Fibroblast of lung (primary cell): ENCODE data around the gene ERAP2. TPM values are rescaled to one million over a fixed set of nuclear protein-coding genes. Genes with fewer than 3 reads are reported as not detected.

ENCODE experiments used
- DNase-seq, 2 donors: peaks; one replicate each; pipeline versions ENCODE4 v3.0.0 to v3.0.0-alpha.2; 2010; ENCODE audit warnings: low read depth in 2 of 2
- H2AFZ ChIP-seq: 2 replicates; pipeline ENCODE4 v1.5.1; 2012; ENCODE audit warnings: low read length, control low read depth, inconsistent platforms
- H3K27ac ChIP-seq: 2 replicates; pipeline ENCODE4 v1.5.1; 2011; ENCODE audit warnings: low read length, control low read depth; ENCODE audit not compliant: insufficient read depth
- H3K27me3 ChIP-seq: 2 replicates; pipeline ENCODE4 v1.5.1; 2011; ENCODE audit warnings: mild to moderate bottlenecking, low read length; ENCODE audit not compliant: control insufficient read depth, insufficient read depth
- H3K36me3 ChIP-seq: 2 replicates; pipeline ENCODE4 v1.5.1; 2011; ENCODE audit warnings: low read length; ENCODE audit not compliant: control insufficient read depth, insufficient read depth
- H3K4me1 ChIP-seq: 2 replicates; pipeline ENCODE4 v1.5.1; 2011; ENCODE audit warnings: low read length; ENCODE audit not compliant: control insufficient read depth, insufficient read depth; ENCODE audit errors: extremely low read depth
- H3K4me2 ChIP-seq: 2 replicates; pipeline ENCODE4 v1.5.1; 2011; ENCODE audit warnings: low read length, control low read depth; ENCODE audit not compliant: insufficient read depth; ENCODE audit errors: extremely low read depth
- H3K4me3 ChIP-seq, 4 experiments: fragments of 200-600 bp in 1 of 4; sonication (generic) in 1 of 4; replicated peaks in 1 of 4; 2 replicates each; pipeline ENCODE4 v1.5.1; 2011 to 2016; ENCODE audit warnings: low read length in 4 of 4, low read depth in 3 of 4, mild to moderate bottlenecking in 3 of 4, control low read depth in 2 of 4, inconsistent platforms in 1 of 4, mixed read lengths in 1 of 4; ENCODE audit not compliant: insufficient read depth in 1 of 4; ENCODE audit errors: control extremely low read depth in 1 of 4
- H3K79me2 ChIP-seq: 2 replicates; pipeline ENCODE4 v1.5.1; 2012; ENCODE audit warnings: mild to moderate bottlenecking, low read length, inconsistent platforms; ENCODE audit not compliant: control insufficient read depth, insufficient read depth
- H3K9ac ChIP-seq: 2 replicates; pipeline ENCODE4 v1.5.1; 2011; ENCODE audit warnings: mild to moderate bottlenecking, low read length, control low read depth; ENCODE audit not compliant: insufficient read depth
- H3K9me3 ChIP-seq: 2 replicates; pipeline ENCODE4 v1.5.1; 2012; ENCODE audit warnings: low read depth, low read length; ENCODE audit not compliant: control insufficient read depth, insufficient read depth
- H4K20me1 ChIP-seq: 2 replicates; pipeline ENCODE4 v1.5.1; 2011; ENCODE audit warnings: low read length; ENCODE audit not compliant: control insufficient read depth, insufficient read depth; ENCODE audit errors: extremely low read depth
- EZH2 ChIP-seq: IDR thresholded peaks from 2 replicates; pipeline ENCODE4 v1.5.1; 2012; ENCODE audit warnings: low read length, control low read depth, mild to moderate bottlenecking; ENCODE audit errors: missing control alignments
- polyA plus RNA-seq, 2 donors: library from polyadenylated mRNA; depleted of rRNA in 1 of 2; stranded (reverse) in 1 of 2; unstranded in 1 of 2; fragments of >200 nt; gene quantifications; 2 replicates each; pipeline ENCODE4 v1.2.1, GENCODE V29; 2011 to 2012; ENCODE audit warnings: missing spikeins in 1 of 2
- total RNA-seq: library from RNA; depleted of rRNA; stranded (reverse); fragments of >200 nt; gene quantifications from 2 replicates; pipeline ENCODE4 v1.2.1, GENCODE V29; 2014
- TF ChIP-seq, protein P1 (sequence below), 2 donors: IDR thresholded peaks in 1 of 2; conservative IDR thresholded peaks in 1 of 2; 1 replicate in 1 of 2; 2 replicates in 1 of 2; pipeline ENCODE4 v1.5.1; 2011 to 2012; ENCODE audit warnings: low read length in 2 of 2, control low read depth in 1 of 2, inconsistent platforms in 1 of 2, low read depth in 1 of 2, mild to moderate bottlenecking in 1 of 2

Gene ERAP2
- total and polyA plus RNA-seq, 2 donors (not counting 1 experiment from before 2014, with no cell fraction given) = 70.9 to 180 TPM

DNA sequence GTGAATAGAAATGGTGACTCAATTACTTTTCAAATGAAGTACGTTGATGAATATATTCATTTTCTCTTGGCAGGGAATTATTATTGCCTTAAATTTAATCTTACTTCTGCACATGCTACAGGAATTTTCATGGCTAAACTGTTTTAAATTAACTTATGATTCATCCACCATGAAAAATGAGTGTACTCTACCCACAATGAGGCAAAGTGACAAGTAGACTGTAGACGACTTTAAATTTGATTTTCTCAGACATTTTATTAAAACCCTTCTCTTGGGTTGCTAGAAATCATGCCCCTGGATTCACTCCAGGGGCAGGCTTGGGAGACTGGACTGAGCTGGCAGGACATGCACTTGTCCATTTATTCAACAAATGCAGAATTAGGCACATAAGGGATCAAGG lies 23.5 kb upstream of the ERAP2 start:
- Histone ChIP-seq H3K9me3 (no peaks in the 10 kb centered on the region), H4K20me1 (no peaks in the 10 kb centered on the region), H3K9ac (no peak overlapping the region), H3K36me3 (no peaks in the 10 kb centered on the region), H3K27ac (no peak overlapping the region), H3K4me1 (peaks cover 4% of the 10 kb centered on the region), H3K4me3 (no peak overlapping the region), H2AFZ (no peak overlapping the region), H3K27me3 (no peaks in the 10 kb centered on the region), H3K4me2 (no peak overlapping the region), H3K79me2 (no peaks in the 10 kb centered on the region)
- DNase-seq = peak; percentile 57 to 77
- TF ChIP-seq, protein P1, sequence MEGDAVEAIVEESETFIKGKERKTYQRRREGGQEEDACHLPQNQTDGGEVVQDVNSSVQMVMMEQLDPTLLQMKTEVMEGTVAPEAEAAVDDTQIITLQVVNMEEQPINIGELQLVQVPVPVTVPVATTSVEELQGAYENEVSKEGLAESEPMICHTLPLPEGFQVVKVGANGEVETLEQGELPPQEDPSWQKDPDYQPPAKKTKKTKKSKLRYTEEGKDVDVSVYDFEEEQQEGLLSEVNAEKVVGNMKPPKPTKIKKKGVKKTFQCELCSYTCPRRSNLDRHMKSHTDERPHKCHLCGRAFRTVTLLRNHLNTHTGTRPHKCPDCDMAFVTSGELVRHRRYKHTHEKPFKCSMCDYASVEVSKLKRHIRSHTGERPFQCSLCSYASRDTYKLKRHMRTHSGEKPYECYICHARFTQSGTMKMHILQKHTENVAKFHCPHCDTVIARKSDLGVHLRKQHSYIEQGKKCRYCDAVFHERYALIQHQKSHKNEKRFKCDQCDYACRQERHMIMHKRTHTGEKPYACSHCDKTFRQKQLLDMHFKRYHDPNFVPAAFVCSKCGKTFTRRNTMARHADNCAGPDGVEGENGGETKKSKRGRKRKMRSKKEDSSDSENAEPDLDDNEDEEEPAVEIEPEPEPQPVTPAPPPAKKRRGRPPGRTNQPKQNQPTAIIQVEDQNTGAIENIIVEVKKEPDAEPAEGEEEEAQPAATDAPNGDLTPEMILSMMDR (conservative IDR thresholded peaks at IDR 0.05 in 1 of 2, IDR thresholded peaks at IDR 0.05 in 1 of 2; ENCODE audit: low read depth in 1 of 2, low read length in 2 of 2) = no peak
- no peak for TF ChIP-seq EZH2

DNA sequence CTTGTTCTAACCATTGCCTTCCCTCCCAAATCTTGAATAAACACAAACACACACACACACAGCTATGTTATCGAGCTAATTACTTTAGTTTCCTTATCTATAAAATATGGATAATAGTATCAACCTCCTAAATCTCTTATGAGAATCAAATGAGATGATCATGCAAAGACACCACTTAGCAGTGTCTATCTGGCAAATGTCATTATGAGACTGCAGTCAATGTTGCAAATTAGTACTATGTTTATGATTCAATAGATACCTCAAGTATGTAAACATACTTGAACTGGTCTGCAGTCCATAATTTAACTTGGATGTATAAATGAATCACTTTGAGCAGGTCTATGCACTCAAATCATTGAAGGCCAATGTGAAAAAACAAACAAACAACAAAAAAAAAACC lies 22.2 kb upstream of the ERAP2 start:
- Histone ChIP-seq H3K4me1 (peaks cover 4% of the 10 kb centered on the region), H3K27ac (no peak overlapping the region), H2AFZ (no peak overlapping the region), H4K20me1 (no peaks in the 10 kb centered on the region), H3K79me2 (no peaks in the 10 kb centered on the region), H3K4me3 (no peak overlapping the region), H3K9me3 (no peaks in the 10 kb centered on the region), H3K36me3 (no peaks in the 10 kb centered on the region), H3K4me2 (no peak overlapping the region), H3K9ac (no peak overlapping the region), H3K27me3 (no peaks in the 10 kb centered on the region)
- TF ChIP-seq, protein P1 (conservative IDR thresholded peaks at IDR 0.05 in 1 of 2, IDR thresholded peaks at IDR 0.05 in 1 of 2; ENCODE audit: low read depth in 1 of 2, low read length in 2 of 2) = no peak
- no peak for TF ChIP-seq EZH2
- no peak for DNase-seq

DNA sequence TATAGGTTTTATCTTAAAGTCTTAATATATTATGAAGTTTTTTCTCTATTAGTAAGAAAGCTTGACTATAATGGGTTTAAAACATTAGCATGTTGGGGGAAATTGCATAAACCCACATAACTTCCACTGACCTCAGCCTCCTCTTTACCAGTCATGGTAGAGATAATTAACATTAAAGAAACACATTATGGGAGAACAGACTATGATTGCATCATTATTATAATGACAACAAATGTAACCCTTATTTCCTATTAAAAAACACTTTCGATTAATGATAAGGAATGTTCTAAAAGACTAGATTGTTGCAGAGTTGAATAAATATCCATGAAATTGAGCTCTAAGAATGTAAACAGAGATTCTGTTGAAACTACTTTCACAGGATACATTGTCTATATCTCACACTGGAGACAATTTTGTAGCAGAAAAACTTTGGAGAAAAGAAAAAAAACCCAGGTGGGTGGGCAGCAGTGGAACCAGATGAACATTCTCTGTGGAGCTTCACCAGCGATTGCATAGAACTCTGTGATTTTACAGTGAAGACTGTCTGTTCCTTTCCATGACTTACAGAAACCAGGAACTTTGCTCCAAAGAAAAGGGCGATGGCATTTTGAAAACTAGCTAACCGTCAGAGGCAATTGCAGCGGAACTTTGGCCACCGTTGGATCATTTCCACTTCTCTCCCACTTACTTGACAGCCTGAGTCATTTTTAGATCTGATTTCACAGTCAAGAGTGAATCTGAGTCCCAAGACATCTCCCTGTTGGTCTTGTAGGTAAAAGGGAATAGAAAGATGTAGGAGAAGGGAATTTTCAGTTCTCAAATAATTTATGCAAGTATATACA lies 21.0 kb upstream of the ERAP2 start:
- Histone ChIP-seq H3K9me3 (no peaks in the 10 kb centered on the region), H3K4me3 (peak overlapping the region in 2 of 4 experiments; percentile 11 to 38), H4K20me1 (no peaks in the 10 kb centered on the region), H3K27ac (peak overlapping the region; percentile 31), H3K27me3 (no peaks in the 10 kb centered on the region), H3K9ac (no peak overlapping the region), H3K79me2 (no peaks in the 10 kb centered on the region), H3K4me2 (peak overlapping the region; percentile 23), H2AFZ (peak overlapping the region; percentile 47), H3K36me3 (no peaks in the 10 kb centered on the region), H3K4me1 (peaks cover 4% of the 10 kb centered on the region)
- TF ChIP-seq EZH2 = no peak
- TF ChIP-seq, protein P1 (conservative IDR thresholded peaks at IDR 0.05 in 1 of 2, IDR thresholded peaks at IDR 0.05 in 1 of 2; ENCODE audit: low read depth in 1 of 2, low read length in 2 of 2) = no peak
- DNase-seq = peak; percentile 80 to 96
